ENCODE data around the gene CSMD2. TPM values are rescaled to one million over a fixed set of nuclear protein-coding genes. Genes with fewer than 3 reads are reported as not detected.

CSMD2 gene
- total RNA-seq, 1 donor from 2014 or later, result 0.75 TPM

- Histone ChIP-seq H3K27me3 (ENCODE audit: control insufficient read depth, insufficient read depth, low read length) (no peaks in the 10 kb centered on the region), H3K4me3 (ENCODE audit: low read depth, low read length) (no peak overlapping the region), H3K36me3 (ENCODE audit: control insufficient read depth, insufficient read depth, low read length) (no peaks in the 10 kb centered on the region)
- DNase-seq (ENCODE audit: low read depth), result no peak
- TF ChIP-seq CTCF (IDR thresholded peaks at IDR 0.05; ENCODE audit: insufficient read depth, low read length, poor library complexity, severe bottlenecking), result no peak
Measured at GRCh38 chr1:33997127-33998036, 167.6 kb downstream of the CSMD2 start.

- Histone ChIP-seq H3K36me3 (ENCODE audit: control insufficient read depth, insufficient read depth, low read length) (no peaks in the 10 kb centered on the region), H3K27me3 (ENCODE audit: control insufficient read depth, insufficient read depth, low read length) (no peaks in the 10 kb centered on the region), H3K4me3 (ENCODE audit: low read depth, low read length) (no peak overlapping the region)
- no peak for TF ChIP-seq CTCF (IDR thresholded peaks at IDR 0.05; ENCODE audit: insufficient read depth, low read length, poor library complexity, severe bottlenecking)
- no peak for DNase-seq (ENCODE audit: low read depth)
Measured at GRCh38 chr1:33996281-33996680, 168.7 kb downstream of the CSMD2 start.

- TF ChIP-seq CTCF (IDR thresholded peaks at IDR 0.05; ENCODE audit: insufficient read depth, low read length, poor library complexity, severe bottlenecking), result no peak
- no peaks in the 10 kb centered on the region for H3K36me3 ChIP-seq (ENCODE audit: control insufficient read depth, insufficient read depth, low read length)
- H3K27me3 ChIP-seq (ENCODE audit: control insufficient read depth, insufficient read depth, low read length), result no peaks in the 10 kb centered on the region
- no peak overlapping the region for H3K4me3 ChIP-seq (ENCODE audit: low read depth, low read length)
- DNase-seq (ENCODE audit: low read depth), result no peak
Measured at GRCh38 chr1:33993301-33993700, 171.7 kb downstream of the CSMD2 start.

GRCh38 chr1:33990281-33990680 lies 174.7 kb downstream of the CSMD2 start:
- TF ChIP-seq CTCF (IDR thresholded peaks at IDR 0.05; ENCODE audit: insufficient read depth, low read length, poor library complexity, severe bottlenecking), result no peak
- Histone ChIP-seq H3K4me3 (ENCODE audit: low read depth, low read length) (no peak overlapping the region), H3K36me3 (ENCODE audit: control insufficient read depth, insufficient read depth, low read length) (no peaks in the 10 kb centered on the region), H3K27me3 (ENCODE audit: control insufficient read depth, insufficient read depth, low read length) (no peaks in the 10 kb centered on the region)
- DNase-seq (ENCODE audit: low read depth), result no peak

- H3K27me3 ChIP-seq (ENCODE audit: control insufficient read depth, insufficient read depth, low read length), result no peaks in the 10 kb centered on the region
- TF ChIP-seq CTCF (IDR thresholded peaks at IDR 0.05; ENCODE audit: insufficient read depth, low read length, poor library complexity, severe bottlenecking), result no peak
- no peak overlapping the region for H3K4me3 ChIP-seq (ENCODE audit: low read depth, low read length)
- DNase-seq (ENCODE audit: low read depth), result no peak
- H3K36me3 ChIP-seq (ENCODE audit: control insufficient read depth, insufficient read depth, low read length), result no peaks in the 10 kb centered on the region
Measured at GRCh38 chr1:33988161-33988560, 176.9 kb downstream of the CSMD2 start.
